GM12878 (cell line): ENCODE results near the gene SEC24D.

ENCODE experiments used
- BACH1 ChIP-seq: fragments of 450-650 bp; IDR thresholded peaks from 2 replicates; pipeline ENCODE4 v1.6.1; 2017; ENCODE audit warnings: mild to moderate bottlenecking, borderline replicate concordance
- CBX5 ChIP-seq: sonication (generic); IDR thresholded peaks from 2 replicates; pipeline ENCODE4 v1.6.1; 2016; ENCODE audit warnings: low read depth, moderate library complexity, mild to moderate bottlenecking, inconsistent platforms
- FOS ChIP-seq: IDR thresholded peaks from 3 replicates; pipeline ENCODE4 v1.6.1; 2011; ENCODE audit warnings: borderline replicate concordance; ENCODE audit not compliant: insufficient read length; ENCODE audit errors: extremely low read depth
- KDM1A ChIP-seq: fragments of 200-600 bp; sonication (generic); IDR thresholded peaks from 2 replicates; pipeline ENCODE4 v1.6.1; 2016; ENCODE audit warnings: borderline replicate concordance
- MAX ChIP-seq: IDR thresholded peaks from 2 replicates; pipeline ENCODE4 v1.6.1; 2012; ENCODE audit warnings: low read depth, low read length, improper control_type of control experiment
- POLR2A ChIP-seq: IDR thresholded peaks from 2 replicates; pipeline ENCODE4 v1.6.1; 2011; ENCODE audit warnings: low read depth, mild to moderate bottlenecking, low read length
- TAF1 ChIP-seq: IDR thresholded peaks from 2 replicates; pipeline ENCODE4 v1.6.1; 2011; ENCODE audit warnings: mild to moderate bottlenecking, low read depth, low read length, borderline replicate concordance
- TF ChIP-seq, protein P1 (sequence below), 3 experiments: IDR thresholded peaks in 2 of 3; conservative IDR thresholded peaks in 1 of 3; 2 replicates each; pipeline ENCODE4 v1.5.1; 2011; ENCODE audit warnings: low read depth in 3 of 3, low read length in 3 of 3, mild to moderate bottlenecking in 3 of 3, control low read depth in 2 of 3, moderate library complexity in 2 of 3, inconsistent platforms in 1 of 3, mixed read lengths in 1 of 3; ENCODE audit not compliant: control insufficient read depth in 2 of 3, insufficient read depth in 1 of 3; ENCODE audit errors: extremely low read depth in 1 of 3
- TF ChIP-seq, protein P2 (sequence below): IDR thresholded peaks from 2 replicates; pipeline ENCODE4 v1.6.1; 2012; ENCODE audit warnings: low read depth, low read length, improper control_type of control experiment

DNA sequence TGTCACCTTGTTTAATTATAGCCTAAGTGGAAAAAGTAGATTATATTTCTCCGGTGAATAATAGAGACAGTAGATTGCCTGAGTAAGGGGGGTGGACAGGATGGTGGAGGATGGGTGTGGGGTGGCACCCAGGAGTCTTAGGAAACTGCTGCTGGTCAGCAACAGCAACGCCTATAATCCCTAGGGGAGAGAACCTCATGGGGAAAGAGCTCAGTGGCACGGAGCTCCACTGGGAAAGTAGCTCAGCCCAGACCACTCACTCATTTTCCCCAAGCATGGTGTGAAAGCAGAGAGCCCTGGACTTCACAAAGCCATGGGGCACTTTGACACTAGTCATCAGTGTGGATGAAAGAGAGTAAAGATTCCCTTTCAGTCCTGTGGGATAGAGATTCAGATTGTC lies 119.6 kb downstream of the SEC24D start:
- TF ChIP-seq, protein P1, sequence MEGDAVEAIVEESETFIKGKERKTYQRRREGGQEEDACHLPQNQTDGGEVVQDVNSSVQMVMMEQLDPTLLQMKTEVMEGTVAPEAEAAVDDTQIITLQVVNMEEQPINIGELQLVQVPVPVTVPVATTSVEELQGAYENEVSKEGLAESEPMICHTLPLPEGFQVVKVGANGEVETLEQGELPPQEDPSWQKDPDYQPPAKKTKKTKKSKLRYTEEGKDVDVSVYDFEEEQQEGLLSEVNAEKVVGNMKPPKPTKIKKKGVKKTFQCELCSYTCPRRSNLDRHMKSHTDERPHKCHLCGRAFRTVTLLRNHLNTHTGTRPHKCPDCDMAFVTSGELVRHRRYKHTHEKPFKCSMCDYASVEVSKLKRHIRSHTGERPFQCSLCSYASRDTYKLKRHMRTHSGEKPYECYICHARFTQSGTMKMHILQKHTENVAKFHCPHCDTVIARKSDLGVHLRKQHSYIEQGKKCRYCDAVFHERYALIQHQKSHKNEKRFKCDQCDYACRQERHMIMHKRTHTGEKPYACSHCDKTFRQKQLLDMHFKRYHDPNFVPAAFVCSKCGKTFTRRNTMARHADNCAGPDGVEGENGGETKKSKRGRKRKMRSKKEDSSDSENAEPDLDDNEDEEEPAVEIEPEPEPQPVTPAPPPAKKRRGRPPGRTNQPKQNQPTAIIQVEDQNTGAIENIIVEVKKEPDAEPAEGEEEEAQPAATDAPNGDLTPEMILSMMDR (IDR thresholded peaks at IDR 0.05 in 2 of 3, conservative IDR thresholded peaks at IDR 0.05 in 1 of 3; ENCODE audit: control insufficient read depth in 2 of 3, extremely low read depth in 1 of 3, insufficient read depth in 1 of 3, low read depth in 3 of 3, low read length in 3 of 3): no peak
- TF ChIP-seq FOS (no peak), TAF1 (no peak), MAX (no peak), BACH1 (no peak), KDM1A (no peak), CBX5 (no peak), POLR2A (no peak)
- TF ChIP-seq, protein P2, sequence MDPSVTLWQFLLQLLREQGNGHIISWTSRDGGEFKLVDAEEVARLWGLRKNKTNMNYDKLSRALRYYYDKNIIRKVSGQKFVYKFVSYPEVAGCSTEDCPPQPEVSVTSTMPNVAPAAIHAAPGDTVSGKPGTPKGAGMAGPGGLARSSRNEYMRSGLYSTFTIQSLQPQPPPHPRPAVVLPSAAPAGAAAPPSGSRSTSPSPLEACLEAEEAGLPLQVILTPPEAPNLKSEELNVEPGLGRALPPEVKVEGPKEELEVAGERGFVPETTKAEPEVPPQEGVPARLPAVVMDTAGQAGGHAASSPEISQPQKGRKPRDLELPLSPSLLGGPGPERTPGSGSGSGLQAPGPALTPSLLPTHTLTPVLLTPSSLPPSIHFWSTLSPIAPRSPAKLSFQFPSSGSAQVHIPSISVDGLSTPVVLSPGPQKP: no peak
